Motor neuron (in vitro differentiated cells): ENCODE data around the gene KLF14. TPM values are rescaled to one million over a fixed set of nuclear protein-coding genes. Genes with fewer than 3 reads are reported as not detected.
A peak's percentile ranks its signal among the peaks of the same experiment; 100 is the strongest.
"Not testable (repeated sequence)": the region's sequence is repeated elsewhere in the genome, so short reads cannot be mapped to it uniquely, and the experiment has no call there.

Experiments
- ATAC-seq, 8 experiments: fragments of 200-7000 bp; cut with Tn5 transposase; replicated peaks in 6 of 8; 2 replicates each; pipeline ENCODE4 v1.8.0; 2021; ENCODE audit warnings: mild to moderate bottlenecking in 8 of 8, moderate library complexity in 8 of 8
- H3K27ac ChIP-seq, 2 donors: fragments of 250-450 bp; sonication (Bioruptor Pico); 2 replicates each; pipeline ENCODE4 v1.9.0; 2021; ENCODE audit warnings: antibody characterized with exemption in 2 of 2, mild to moderate bottlenecking in 2 of 2, moderate library complexity in 1 of 2
- H3K4me1 ChIP-seq, 2 donors: fragments of 250-450 bp; sonication (Bioruptor Pico); replicated peaks in 1 of 2; 2 replicates each; pipeline ENCODE4 v1.6.1; 2021; ENCODE audit warnings: antibody characterized with exemption in 2 of 2, mild to moderate bottlenecking in 2 of 2, moderate library complexity in 1 of 2
- H3K4me3 ChIP-seq, 5 donors: fragments of 250-450 bp; sonication (Bioruptor Pico); 2 replicates each; pipeline ENCODE4 v1.9.0; 2021; ENCODE audit warnings: antibody characterized with exemption in 5 of 5, mild to moderate bottlenecking in 5 of 5, moderate library complexity in 4 of 5
- WGBS, 10 experiments: fragments of 450-650 bp; shearing (Covaris generic); methylation state at CpG; one replicate each; pipeline ENCODE4 v1.0.0; 2022; 5-methylcytosine and 5-hydroxymethylcytosine counted together
- in situ Hi-C, 9 experiments: fragments of 400-800 bp; cut with MboI; loops; one replicate each; pipeline ENCODE4 v1.15.0; 2021; ENCODE audit warnings: low sequenced_read_pairs in 9 of 9, low pct_unique_long_range_greater_than_20kb in 2 of 9; ENCODE audit not compliant: unreplicated experiment in 9 of 9
- total RNA-seq, 8 experiments: library from RNA; unstranded; fragments of 300-600 nt; gene quantifications; 2 replicates each; pipeline versions ENCODE4 v1.2.3 to v1.2.4, GENCODE V29; 2022

The KLF14 gene
- total RNA-seq, result under 1 TPM in 6 of 8 experiments, not detected in 2; 0.11 to 0.38 (median 0.19) TPM

GRCh38 chr7:130733931-130734814 lies at the start of gene KLF14:
TSS of gene KLF14 (minus strand) at chr7:130734207. CDS start at chr7:130734033, 174 bp downstream.
- in situ Hi-C loops, result no loop called here
- H3K27ac ChIP-seq, result no peak within 1 kb of the TSS
- 0 to 14% (median 1%) methylated on average over 1 to 13 of the region's 100 CpGs for WGBS, 10 experiments
- H3K4me3 ChIP-seq, result peak within 1 kb of the TSS; percentile 42 to 54 (median 50)
- ATAC-seq, result peak; percentile 53 to 84 (median 72)
- no peaks in the 10 kb centered on the region for H3K4me1 ChIP-seq

GRCh38 chr7:130781346-130781745 lies 47.3 kb upstream of the KLF14 start:
- no peak for ATAC-seq
- H3K4me1 ChIP-seq, result no peaks in the 10 kb centered on the region
- H3K27ac ChIP-seq, result no peak overlapping the region
- in situ Hi-C loops, result no loop called here
- H3K4me3 ChIP-seq, result no peak overlapping the region

DNA sequence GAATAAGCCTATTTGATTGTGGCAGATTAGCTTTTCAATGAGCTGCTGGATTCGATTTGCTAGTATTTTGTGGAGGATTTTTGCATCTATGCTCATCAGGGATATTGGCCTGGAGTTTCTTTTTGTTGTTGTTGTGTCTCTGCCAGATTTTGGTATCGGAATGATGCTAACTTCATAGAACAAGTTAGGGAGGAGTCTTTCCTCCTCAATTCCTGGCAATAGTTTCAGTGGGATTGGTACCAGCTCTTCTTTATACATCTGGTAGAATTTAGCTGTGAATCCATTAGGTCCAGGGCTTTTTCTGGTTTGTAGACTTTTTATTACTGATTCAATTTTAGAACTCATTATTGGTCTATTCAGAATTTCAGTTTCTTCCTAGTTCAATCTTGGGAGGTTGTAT lies 43.4 kb upstream of the KLF14 start:
- Histone ChIP-seq H3K4me3 (no peak overlapping the region), H3K4me1 (no peaks in the 10 kb centered on the region), H3K27ac (no peak overlapping the region)
- 0 to 100% (median 67%) methylated on average over 1 to 2 of the region's 2 CpGs; no CpG with 5 or more reads in 1 of the 10 experiments for WGBS, 10 experiments
- no peak for ATAC-seq
- in situ Hi-C loops, result no loop called here

DNA sequence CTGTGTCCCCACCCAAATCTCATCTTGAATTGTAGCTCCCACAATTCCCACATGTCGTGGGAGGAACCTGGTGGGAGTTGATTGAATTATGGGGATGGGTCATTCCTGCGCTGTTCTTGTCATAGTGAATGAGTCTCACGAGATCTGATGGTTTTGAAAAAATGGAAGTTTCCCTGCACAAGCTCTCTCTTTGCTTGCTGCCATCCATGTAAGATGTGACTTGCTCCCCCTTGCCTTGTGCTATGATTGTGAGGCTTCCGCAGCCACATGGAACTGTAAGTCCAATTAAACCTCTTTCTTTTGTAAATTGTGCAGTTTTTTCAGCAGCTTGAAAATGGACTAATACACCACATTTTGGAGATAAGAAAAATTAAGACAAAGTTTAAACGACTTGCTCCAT lies 38.4 kb upstream of the KLF14 start:
- ATAC-seq, H3K4me3 ChIP-seq, H3K27ac ChIP-seq, H3K4me1 ChIP-seq: not testable (repeated sequence)
- in situ Hi-C loops, result loop anchor here in 6 of 9 experiments (25.0 kb wide), 2 partner anchors 685 to 710 kb away; partner anchors contain the start of genes KLHDC10 (in 5 of the 6) and ZC3HC1 (in 5 of the 6)
- 29 to 91% (median 67%) methylated on average over 1 to 5 of the region's 5 CpGs for WGBS, 10 experiments

GRCh38 chr7:130768854-130769253 lies 34.8 kb upstream of the KLF14 start:
- in situ Hi-C loops, result loop anchor here in 6 of 9 experiments (25.0 kb wide), 2 partner anchors 682 to 707 kb away; partner anchors contain the start of genes KLHDC10 (in 5 of the 6) and ZC3HC1 (in 5 of the 6)
- ATAC-seq, result no peak
- H3K4me3 ChIP-seq, result no peak overlapping the region
- no peak overlapping the region for H3K27ac ChIP-seq
- WGBS, 10 experiments, result 67 to 100% (median 92%) methylated on average over 1 of the region's 1 CpG; no CpG with 5 or more reads in 1 of the 10 experiments
- no peaks in the 10 kb centered on the region for H3K4me1 ChIP-seq

DNA sequence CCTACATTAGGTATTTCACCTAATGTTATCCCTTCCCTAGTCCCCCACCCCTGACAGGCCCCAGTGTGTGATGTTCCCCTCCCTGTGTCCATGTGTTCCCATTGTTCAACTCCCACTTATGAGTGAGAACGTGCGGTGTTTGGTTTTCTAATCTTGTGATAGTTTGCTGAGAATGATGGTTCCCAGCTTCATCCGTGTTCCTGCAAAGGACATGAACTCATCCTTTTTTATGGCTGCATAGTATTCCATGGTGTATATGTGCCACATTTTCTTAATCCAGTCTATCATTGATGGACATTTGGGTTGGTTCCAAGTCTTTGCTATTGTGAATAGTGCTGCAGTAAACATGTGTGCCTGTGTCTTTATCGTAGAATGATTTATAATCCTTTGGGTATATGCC lies 30.6 kb upstream of the KLF14 start:
- 83 to 100% (median 100%) methylated on average over 1 of the region's 4 CpGs; no CpG with 5 or more reads in 7 of the 10 experiments for WGBS, 10 experiments
- H3K27ac ChIP-seq, ATAC-seq, H3K4me1 ChIP-seq, H3K4me3 ChIP-seq: not testable (repeated sequence)
- in situ Hi-C loops, result loop anchor here in 6 of 9 experiments (25.0 kb wide), 2 partner anchors 677 to 702 kb away; partner anchors contain the start of genes KLHDC10 (in 5 of the 6) and ZC3HC1 (in 5 of the 6)

DNA sequence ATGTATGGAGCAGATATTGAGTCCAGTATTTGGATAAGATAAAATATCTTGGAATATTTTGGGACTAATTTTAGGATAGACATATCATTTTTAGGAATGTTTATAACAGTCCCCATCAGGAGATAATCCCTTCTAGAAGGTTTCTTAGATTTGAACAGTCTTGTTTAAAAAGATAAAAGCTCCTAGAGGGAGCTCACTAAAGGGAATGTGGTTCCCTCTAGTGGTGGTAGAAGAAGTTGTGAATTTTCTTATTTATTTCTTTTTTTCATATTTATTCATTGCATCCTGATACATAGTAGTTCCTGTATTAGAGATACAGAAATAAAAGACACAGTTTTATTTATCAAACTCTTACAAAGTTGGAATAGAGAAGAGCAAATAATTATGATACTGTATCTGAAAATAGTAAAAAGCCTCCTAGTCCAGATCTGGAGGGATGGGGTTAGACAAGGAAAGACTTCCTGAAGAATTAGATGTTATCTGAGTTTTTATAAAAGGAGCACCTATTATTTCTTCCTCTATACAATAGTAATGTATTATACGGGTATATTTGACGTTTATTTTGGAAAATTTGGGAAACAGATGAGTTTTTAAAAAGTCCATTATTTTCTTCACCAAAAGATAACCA lies 24.5 kb upstream of the KLF14 start:
- in situ Hi-C loops, result loop anchor here in 6 of 9 experiments (25.0 kb wide), 2 partner anchors 671 to 696 kb away; partner anchors contain the start of genes KLHDC10 (in 5 of the 6) and ZC3HC1 (in 5 of the 6)

DNA sequence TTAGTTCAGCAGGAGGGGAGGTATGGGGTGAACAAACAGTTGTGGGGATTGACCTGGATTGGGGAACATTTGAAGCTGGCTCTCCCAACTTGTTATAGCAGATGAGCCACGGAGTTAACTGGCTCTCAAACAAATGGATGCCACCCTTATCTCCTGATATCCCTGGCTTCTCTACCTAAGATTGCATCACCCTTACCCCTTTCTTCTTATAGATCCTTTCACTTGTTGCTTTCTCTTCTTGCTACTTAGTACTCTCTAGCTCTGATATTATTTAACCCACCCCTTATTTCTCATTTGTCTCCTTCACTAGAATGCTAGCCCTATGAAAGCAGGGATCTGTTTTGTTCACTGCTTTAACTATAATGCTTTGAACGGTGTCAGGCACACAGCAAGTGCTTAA lies 22.3 kb upstream of the KLF14 start:
- in situ Hi-C loops, result loop anchor here in 6 of 9 experiments (25.0 kb wide), 2 partner anchors 669 to 694 kb away; partner anchors contain the start of genes KLHDC10 (in 5 of the 6) and ZC3HC1 (in 5 of the 6)
- H3K27ac ChIP-seq, result no peak overlapping the region
- H3K4me3 ChIP-seq, result no peak overlapping the region
- no peaks in the 10 kb centered on the region for H3K4me1 ChIP-seq
- ATAC-seq, result no peak
- 0 to 100% (median 71%) methylated on average over 1 to 2 of the region's 2 CpGs for WGBS, 10 experiments

More for the DNA sequence above, 24.5 kb upstream of the KLF14 start:
- Histone ChIP-seq H3K27ac (no peak overlapping the region), H3K4me1 (no peaks in the 10 kb centered on the region), H3K4me3 (no peak overlapping the region)
- ATAC-seq, result peak in 6 of 8 experiments; percentile 39 to 49 (median 46)
- WGBS, 10 experiments, result 0 to 7% (median 0%) methylated on average over 1 to 2 of the region's 2 CpGs; no CpG with 5 or more reads in 2 of the 10 experiments

DNA sequence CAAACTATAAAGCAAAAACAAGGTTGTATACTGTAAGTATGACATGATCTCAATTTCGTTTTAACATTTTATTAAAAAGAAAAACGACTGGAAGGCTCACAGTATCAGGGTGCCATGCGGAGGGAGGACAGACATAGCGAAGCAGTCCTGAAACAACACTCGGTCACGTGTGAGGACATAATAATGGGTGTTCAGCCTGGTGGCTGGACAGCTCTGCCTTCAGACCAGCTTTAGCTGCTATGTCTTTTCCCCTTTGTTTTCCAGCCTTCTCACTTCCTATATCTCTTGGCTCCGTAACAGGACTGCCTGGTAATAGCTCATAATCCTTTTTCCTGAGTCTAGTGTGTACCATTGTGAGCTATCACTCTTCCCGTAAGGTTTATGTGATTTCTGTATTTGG lies 18.4 kb upstream of the KLF14 start:
- in situ Hi-C loops, result loop anchor here in 6 of 9 experiments (25.0 kb wide), 2 partner anchors 665 to 690 kb away; partner anchors contain the start of genes KLHDC10 (in 5 of the 6) and ZC3HC1 (in 5 of the 6)
- Histone ChIP-seq H3K4me1 (no peaks in the 10 kb centered on the region), H3K27ac (no peak overlapping the region), H3K4me3 (no peak overlapping the region)
- WGBS, 10 experiments, result 20 to 73% (median 60%) methylated on average over 1 to 8 of the region's 8 CpGs; no CpG with 5 or more reads in 1 of the 10 experiments
- ATAC-seq, result no peak

GRCh38 chr7:130750755-130751154 lies 16.7 kb upstream of the KLF14 start:
- Histone ChIP-seq H3K4me1 (no peaks in the 10 kb centered on the region), H3K4me3 (no peak overlapping the region), H3K27ac (no peak overlapping the region)
- 63 to 100% (median 85%) methylated on average over 1 to 3 of the region's 3 CpGs; no CpG with 5 or more reads in 1 of the 10 experiments for WGBS, 10 experiments
- no peak for ATAC-seq
- in situ Hi-C loops, result loop anchor here in 6 of 9 experiments (25.0 kb wide), 2 partner anchors 663 to 688 kb away; partner anchors contain the start of genes KLHDC10 (in 5 of the 6) and ZC3HC1 (in 5 of the 6)

- H3K4me1 ChIP-seq, result no peaks in the 10 kb centered on the region
- no peak overlapping the region for H3K27ac ChIP-seq
- no peak for ATAC-seq
- 71 to 100% (median 82%) methylated on average over 1 to 5 of the region's 5 CpGs for WGBS, 10 experiments
- in situ Hi-C loops, result no loop called here
- no peak overlapping the region for H3K4me3 ChIP-seq
These were observed 14.8 kb upstream of the KLF14 start for GRCh38 chr7:130748531-130749389.
